Fibroblast of the aortic adventitia (primary cell): ENCODE results near the gene CRELD2. TPM values are rescaled to one million over a fixed set of nuclear protein-coding genes. Genes with fewer than 3 reads are reported as not detected.

ENCODE experiments used
- DNase-seq: peaks from one replicate; pipeline ENCODE4 v3.0.0-alpha.2; 2010; ENCODE audit warnings: low read depth
- H3K4me3 ChIP-seq: 2 replicates; pipeline ENCODE4 v1.5.1; 2011; ENCODE audit warnings: low read depth, mild to moderate bottlenecking, control low read depth, low read length, moderate library complexity
- total RNA-seq: library from RNA; depleted of rRNA; stranded (reverse); fragments of >200 nt; gene quantifications from 2 replicates; pipeline ENCODE4 v1.2.3, GENCODE V29; 2012; ENCODE audit warnings: low replicate concordance
- TF ChIP-seq, protein P1 (sequence below): IDR thresholded peaks from 2 replicates; pipeline ENCODE4 v1.5.1; 2011; ENCODE audit warnings: mild to moderate bottlenecking, low read length, control low read depth, inconsistent platforms; ENCODE audit not compliant: insufficient read depth

CRELD2 gene, protein sequence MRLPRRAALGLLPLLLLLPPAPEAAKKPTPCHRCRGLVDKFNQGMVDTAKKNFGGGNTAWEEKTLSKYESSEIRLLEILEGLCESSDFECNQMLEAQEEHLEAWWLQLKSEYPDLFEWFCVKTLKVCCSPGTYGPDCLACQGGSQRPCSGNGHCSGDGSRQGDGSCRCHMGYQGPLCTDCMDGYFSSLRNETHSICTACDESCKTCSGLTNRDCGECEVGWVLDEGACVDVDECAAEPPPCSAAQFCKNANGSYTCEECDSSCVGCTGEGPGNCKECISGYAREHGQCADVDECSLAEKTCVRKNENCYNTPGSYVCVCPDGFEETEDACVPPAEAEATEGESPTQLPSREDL
- total RNA-seq, result 34.0 and 69.4 TPM in 2 replicates

DNA sequence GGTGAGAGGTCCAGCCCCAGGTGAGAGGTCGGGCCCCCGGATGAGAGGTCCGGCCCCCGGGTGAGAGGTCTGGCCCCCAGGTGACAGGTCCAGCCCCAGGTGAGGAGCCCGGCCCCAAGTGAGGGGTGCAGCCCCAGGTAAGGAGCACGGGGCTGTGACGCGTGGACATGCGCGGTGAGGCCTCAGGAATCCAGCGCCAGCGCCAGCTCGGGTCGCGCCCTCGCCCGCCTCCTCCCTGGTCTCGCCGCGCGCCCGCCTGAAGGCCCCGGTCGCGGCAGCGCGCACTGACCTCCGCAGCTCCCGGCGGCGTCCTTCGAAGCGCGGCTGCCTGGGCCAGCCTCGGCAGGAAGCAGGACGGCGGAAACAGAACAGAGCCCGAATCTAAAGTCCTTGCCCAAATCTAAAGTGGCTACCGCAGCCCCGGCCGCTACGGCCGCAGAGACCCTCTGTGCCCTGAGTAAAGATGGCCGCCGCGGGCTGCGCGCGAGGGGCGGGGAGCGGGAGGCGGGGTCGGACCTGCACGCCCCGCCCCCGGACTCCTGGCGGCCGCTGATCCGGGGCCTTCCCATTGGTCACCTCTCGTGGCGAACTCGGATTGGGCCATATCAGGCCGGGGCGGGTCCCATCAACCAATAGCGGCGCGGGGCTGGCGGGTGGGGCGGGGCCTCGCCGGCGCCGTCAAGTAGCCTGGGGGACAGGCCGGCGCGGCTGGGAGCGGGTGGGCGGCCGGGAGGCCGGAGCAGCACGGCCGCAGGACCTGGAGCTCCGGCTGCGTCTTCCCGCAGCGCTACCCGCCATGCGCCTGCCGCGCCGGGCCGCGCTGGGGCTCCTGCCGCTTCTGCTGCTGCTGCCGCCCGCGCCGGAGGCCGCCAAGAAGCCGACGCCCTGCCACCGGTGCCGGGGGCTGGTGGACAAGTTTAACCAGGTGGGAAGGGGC is at the start of gene CRELD2, which contains the start of gene ALG12:
Gene CRELD2, plus strand, starts transcription at position 661 of the 937 bp plus-strand sequence. Its CDS starts 136 bp downstream, at position 797.
Gene ALG12, minus strand, starts transcription at position 465 of the 937 bp plus-strand sequence. CDS start 4,673 bp downstream, outside the sequence.
- peak; percentile 94 for DNase-seq
- TF ChIP-seq, protein P1, sequence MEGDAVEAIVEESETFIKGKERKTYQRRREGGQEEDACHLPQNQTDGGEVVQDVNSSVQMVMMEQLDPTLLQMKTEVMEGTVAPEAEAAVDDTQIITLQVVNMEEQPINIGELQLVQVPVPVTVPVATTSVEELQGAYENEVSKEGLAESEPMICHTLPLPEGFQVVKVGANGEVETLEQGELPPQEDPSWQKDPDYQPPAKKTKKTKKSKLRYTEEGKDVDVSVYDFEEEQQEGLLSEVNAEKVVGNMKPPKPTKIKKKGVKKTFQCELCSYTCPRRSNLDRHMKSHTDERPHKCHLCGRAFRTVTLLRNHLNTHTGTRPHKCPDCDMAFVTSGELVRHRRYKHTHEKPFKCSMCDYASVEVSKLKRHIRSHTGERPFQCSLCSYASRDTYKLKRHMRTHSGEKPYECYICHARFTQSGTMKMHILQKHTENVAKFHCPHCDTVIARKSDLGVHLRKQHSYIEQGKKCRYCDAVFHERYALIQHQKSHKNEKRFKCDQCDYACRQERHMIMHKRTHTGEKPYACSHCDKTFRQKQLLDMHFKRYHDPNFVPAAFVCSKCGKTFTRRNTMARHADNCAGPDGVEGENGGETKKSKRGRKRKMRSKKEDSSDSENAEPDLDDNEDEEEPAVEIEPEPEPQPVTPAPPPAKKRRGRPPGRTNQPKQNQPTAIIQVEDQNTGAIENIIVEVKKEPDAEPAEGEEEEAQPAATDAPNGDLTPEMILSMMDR, result no peak
- peak within 1 kb of the TSS; percentile 92 for H3K4me3 ChIP-seq

DNA sequence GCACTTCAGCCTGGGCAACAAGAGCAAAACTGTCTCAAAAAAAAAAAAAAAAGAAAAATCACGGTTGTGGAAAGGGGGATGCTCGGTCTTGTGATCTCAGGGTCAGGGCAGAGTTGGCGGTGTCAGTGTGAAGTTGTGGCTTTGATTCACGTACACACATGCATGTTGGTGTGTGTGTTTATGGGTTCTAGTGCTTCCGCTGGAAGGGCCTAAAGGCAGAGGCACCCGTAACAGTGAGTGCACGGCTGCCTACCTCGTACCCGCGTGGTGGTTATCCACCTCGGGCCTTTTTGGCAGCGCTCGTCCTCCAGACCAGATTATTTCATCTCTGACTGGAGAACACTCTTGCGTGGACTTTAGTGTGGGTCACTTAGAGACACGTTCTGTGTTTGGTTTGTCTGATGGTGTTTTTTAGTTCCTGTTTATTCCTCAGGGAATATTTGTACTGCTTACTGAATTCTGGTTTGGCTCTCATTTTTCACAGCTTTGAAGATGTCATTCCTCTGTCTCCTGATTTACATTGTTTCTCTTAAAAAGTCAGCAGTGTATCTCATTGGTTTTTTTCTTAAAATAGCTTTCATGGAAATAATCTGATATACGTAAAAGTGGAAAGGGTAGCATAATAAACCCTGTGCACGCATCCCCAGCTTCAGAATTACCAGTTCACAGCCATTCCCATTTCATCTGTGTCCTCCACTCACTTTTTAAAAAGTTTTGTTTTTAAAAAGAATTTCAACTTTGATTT is 49.2 kb upstream of the CRELD2 start:
- DNase-seq, result no peak
- TF ChIP-seq, protein P1, result no peak

DNA sequence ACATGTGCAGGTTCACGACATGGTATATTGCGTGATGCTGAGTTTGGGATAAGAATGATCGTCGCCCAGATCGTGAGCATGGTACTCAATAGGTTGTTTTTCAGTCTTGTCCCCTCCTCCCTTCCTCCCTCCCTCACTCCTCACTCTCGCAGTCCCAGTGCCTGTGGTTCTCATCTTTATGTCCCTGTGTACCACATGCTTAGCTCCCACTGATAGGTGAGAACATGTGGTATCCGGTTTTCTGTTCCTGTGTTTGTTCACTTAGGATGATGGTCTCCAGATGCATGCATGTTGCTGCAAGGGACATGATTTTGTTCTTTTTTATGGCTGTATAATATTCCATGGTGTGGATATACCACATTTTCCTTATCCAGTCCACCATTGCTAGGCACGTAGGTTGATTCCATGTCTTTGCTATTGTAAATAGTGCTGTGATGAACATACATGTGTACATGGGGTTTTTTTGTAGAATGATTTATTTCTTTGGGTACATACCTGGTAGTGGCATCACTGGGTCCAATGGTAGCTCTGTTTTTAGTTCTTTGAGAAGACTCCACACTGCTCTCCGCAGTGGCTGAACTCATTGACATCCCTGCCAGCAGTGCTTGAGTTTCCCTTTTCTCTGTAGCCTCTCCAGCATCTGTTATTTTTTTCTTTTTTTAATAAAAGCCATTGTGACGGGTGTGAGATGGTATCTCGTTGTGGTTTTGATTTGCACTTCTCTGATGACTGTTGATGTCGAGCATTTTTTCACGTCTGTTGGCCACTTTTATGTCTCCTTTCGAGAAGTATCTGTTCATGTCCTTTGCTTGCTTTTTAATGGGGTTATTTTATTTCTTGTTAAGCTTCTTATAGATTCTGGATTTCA is 48.4 kb upstream of the CRELD2 start:
- TF ChIP-seq, protein P1, result no peak
- no peak overlapping the region for H3K4me3 ChIP-seq
- DNase-seq, result no peak

More for the DNA sequence above, 49.2 kb upstream of the CRELD2 start:
- no peak overlapping the region for H3K4me3 ChIP-seq

DNA sequence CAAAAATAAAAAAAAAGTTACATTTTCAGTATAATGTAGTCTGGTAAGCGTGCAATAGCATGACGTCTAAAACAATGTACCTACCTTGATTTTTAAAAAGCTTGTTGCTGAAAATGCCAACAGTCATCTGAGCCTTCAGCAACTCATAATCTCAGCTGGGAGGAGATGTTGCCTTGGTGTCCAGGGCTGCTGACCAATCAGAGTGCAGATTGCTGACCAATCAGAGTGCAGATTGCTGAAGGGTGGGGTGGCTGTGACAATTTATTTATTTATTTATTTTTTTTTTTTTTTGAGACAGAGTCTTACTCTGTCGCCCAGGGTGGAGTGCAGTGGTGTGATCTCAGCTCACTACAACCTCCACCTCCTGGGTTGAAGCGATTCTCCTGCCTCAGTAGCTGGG is 47.0 kb upstream of the CRELD2 start:
- DNase-seq, result no peak
- TF ChIP-seq, protein P1, result no peak
- no peak overlapping the region for H3K4me3 ChIP-seq

DNA sequence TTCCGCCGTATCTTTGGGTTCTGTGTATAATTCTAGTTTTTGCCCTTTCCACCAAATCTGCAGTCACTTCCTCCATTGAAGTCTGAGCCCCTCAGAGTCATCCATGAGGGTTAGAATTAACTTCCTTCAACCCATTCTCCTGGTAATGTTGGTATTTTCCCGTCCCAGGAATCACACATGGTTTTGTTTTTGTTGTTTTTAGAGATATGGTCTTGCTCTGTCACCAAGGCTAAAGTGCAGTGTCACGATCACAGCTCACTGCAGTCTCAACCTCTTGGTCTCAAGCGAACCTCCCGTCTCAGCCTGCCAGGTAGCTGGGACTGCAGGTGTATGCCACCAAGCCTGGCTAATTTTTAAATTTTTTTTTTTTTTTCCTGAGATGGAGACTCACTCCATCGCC is 46.1 kb upstream of the CRELD2 start:
- no peak overlapping the region for H3K4me3 ChIP-seq
- TF ChIP-seq, protein P1, result no peak

More for the DNA sequence above, 46.1 kb upstream of the CRELD2 start:
- no peak for DNase-seq
